SK-MEL-5 (cell line): ENCODE data around the gene GPBP1. TPM values are rescaled to one million over a fixed set of nuclear protein-coding genes. Genes with fewer than 3 reads are reported as not detected.
A peak's percentile ranks its signal among the peaks of the same experiment; 100 is the strongest.
"Not testable (repeated sequence)": the region's sequence is repeated elsewhere in the genome, so short reads cannot be mapped to it uniquely, and the experiment has no call there.

ENCODE experiments used
- DNase-seq: peaks from one replicate; pipeline ENCODE4 v3.0.0-alpha.2; 2016; ENCODE audit warnings: low read depth, low spot score
- in situ Hi-C: cut with HindIII; loops from 2 replicates; pipeline ENCODE4 v1.10.0; 2016; ENCODE audit warnings: low sequenced_read_pairs, high pct_unique_total_duplicates, low pct_unique_long_range_greater_than_20kb
- total RNA-seq: library from RNA; depleted of rRNA; stranded (reverse); fragments of >200 nt; shearing (Covaris generic); gene quantifications from 2 replicates; pipeline ENCODE4 v1.2.3, GENCODE V29; 2014

GPBP1 gene
- total RNA-seq, 1 experiment from 2014 or later, result 69.9 TPM

DNA sequence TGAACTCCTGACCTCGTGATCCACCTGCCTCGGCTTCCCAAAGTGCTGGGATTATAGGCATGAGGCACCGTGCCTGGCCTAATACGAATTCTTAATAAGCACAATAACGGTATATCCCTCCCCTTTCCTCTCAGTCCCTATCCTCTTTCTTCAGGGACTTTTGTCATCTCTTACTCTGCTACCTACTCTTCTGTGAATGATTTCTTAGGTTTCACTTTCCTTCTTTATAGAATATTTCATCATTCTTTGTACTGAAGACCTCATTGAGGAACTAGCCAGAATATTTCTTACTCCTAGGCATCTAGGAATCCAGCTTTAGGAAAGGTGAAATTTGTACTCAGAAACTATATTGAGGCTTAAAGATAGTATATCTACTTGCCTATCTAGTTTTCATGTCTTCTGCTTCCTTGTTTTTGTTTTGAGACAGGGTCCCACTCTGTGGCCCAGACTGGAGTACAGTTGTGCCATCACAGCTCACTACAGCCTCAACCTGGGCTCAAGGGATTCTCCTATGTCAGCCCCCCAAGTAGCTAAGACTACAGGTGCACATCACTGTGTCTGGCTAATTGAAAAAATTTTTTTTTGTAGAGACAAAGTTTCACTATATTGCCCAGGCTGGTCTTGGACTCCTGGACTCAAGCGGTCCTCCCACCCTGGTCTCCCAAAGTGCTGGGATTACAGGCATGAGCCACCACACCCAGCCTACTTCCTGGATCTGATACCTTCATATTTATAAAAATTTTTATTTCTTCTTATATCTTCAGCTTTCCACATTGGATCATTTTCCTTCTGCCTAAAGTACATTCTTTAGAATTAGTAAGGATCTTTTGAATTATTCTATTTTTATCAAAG is 69.7 kb downstream of the GPBP1 start:
- DNase-seq, result no peak

DNA sequence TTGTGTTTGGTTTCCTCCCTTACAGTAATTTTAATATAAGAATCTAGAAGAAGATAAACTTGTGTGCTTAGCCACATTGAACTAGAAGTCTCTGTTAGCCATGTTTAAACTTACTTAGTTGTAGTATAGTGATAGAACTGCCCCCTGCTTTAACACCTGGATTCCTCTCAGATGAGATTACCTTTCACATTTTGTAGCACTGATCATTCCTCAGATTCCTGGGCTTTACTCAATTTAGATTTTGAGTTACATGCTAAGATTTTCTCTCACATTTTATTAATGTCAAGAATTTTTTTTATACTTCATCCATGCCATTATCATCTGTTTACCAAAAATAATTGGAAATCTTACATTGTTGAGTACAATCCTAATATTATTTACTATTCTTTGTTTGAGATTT is 70.5 kb downstream of the GPBP1 start:
- in situ Hi-C loops, result no loop called here

More for the DNA sequence above, 69.7 kb downstream of the GPBP1 start:
- in situ Hi-C loops, result no loop called here

DNA sequence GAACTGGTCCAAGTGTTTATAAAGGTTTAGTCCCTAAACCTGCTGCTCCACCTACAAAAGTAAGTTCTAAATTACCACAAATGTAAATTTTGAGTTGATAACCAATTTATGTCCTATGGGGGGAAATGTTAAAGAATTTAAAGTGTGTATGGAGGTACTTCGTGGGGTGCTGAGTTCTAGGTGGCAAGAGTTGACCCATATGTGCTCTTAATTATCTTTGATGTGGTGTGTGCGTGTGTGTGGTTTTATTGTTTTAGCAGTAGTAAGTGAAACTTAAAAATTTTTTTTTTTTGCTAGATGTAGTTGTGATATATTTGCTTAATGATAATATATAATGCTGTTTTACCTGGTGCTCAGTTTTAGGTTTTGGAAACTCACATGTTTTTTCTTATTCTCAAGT is 72.6 kb downstream of the GPBP1 start:
- in situ Hi-C loops, result no loop called here
- DNase-seq, result no peak

More for the DNA sequence above, 70.5 kb downstream of the GPBP1 start:
- no peak for DNase-seq

DNA sequence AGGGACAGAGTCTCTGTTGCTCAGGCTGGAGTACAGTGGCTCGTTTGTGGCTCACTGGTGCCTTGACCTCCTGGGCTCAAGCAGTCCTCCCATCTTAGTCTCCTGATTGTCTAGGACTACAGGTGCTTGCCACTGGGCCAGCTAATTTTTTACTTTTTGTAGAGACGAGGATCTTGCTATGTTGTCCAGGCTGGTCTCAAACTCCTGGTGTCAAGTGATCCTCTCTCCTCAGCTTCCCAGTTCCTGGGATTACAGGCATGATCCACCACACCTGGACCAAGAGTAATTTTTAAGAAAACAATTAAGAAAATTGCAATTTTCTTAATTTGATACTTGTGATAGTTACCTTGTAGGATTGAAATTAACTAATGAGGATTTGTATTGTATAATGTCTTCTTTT is 73.9 kb downstream of the GPBP1 start:
- no peak for DNase-seq

DNA sequence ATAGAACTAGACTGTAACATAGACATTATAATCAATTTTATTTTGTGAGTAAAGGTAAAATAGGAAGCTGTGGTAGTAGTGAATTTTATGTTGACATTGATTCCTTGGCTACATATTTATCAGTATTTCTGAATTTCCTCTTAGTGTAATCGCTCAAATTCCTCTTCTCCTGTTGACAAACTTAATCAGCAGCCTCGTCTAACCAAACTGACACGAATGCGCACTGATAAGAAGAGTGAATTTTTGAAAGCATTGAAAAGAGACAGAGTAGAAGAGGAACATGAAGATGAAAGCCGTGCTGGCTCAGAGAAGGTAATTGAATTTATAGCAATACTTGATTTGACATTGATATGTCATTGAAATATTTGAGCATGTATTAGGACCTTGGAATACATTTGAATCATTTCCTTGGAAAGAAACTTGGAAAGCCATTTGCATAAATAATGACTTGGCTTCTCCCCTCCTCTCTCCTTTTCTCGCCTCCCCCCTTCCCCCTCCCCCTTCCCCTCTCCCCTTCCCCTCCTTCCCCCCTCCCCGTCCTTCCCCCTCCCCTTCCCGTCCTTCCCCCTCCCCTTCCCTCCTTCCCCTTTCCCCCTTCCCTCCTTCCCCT is 75.5 kb downstream of the GPBP1 start:
- in situ Hi-C loops, result no loop called here
- no peak for DNase-seq

More for the DNA sequence above, 73.9 kb downstream of the GPBP1 start:
- in situ Hi-C loops, result no loop called here

DNA sequence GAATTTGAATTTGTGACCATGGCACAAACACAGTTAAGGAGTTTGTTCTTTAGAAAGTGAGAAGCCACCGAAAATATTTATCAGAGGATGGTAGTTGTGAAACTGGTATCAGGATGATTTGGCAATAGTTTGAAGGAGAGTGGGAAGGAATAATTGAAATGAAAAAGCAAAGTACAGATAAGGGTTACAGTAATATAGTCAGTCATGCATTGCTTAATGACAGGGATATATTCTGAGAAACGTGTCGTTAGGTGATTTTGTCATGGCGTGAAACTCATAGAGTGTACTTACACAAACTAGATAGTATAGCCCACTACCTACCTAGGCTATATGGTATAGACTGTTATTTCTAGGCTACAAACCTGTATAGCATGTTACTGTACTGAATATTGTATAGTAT is 84.2 kb downstream of the GPBP1 start:
- DNase-seq, result no peak

DNA sequence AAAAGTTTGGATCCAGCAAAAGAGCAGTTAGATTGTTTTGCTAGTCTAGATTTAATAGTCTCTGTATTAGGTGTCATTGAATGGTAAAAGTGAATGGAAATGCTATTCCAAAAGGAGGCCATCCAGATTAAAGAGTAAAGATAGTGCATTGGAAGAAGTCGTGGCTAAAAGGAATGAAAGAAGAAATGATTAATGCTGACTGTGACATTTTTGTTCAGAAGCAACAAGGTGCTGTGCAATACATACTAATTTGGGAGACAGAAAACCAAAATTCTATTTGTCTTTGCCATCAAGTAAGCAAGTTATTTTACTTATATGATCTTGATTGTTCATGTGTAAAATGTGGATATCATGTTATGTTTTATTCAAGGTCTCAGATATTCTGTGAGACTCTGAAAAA is 85.1 kb downstream of the GPBP1 start:
- in situ Hi-C loops, result no loop called here
- DNase-seq, result no peak

More for the DNA sequence above, 84.2 kb downstream of the GPBP1 start:
- in situ Hi-C loops, result no loop called here

DNA sequence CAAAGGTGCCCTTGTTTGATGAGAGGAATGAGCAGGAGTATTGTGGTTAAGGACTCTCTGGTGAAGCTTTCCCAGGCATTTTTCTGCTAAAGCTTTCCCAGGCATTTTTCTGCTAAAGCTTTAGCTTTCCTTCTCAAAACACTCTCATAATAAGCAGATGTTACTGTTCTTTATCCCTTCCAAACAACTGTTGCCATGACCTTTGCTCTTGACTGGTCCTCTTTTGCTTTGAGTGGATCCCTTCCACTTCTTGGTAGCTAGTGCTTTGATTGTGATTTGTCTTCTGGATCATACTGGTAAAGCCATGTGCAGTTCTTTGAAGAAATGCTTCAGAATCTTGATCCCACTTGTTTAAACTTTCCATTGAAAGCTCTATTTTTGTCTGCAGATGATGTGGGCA is 85.8 kb downstream of the GPBP1 start:
- no peak for DNase-seq
- in situ Hi-C loops, result no loop called here

DNA sequence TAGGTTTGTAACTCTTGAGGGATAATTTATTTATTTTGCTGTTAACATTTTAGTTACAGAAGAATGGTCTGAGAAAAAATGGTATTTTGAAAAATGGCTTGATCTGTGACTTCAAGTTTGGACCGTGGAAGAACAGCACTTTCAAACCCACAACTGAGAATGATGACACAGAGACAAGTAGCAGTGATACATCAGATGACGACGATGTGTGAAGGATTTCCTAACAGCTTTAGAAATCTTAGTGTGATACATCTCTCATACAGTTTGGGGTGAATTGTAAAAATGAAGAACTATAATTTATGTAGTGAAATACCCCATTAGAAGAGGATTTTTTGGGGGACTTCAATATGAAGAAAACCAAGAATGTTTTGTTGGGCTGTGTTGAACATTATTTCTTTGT is 88.7 kb downstream of the GPBP1 start:
- in situ Hi-C loops, result no loop called here
- no peak for DNase-seq

DNA sequence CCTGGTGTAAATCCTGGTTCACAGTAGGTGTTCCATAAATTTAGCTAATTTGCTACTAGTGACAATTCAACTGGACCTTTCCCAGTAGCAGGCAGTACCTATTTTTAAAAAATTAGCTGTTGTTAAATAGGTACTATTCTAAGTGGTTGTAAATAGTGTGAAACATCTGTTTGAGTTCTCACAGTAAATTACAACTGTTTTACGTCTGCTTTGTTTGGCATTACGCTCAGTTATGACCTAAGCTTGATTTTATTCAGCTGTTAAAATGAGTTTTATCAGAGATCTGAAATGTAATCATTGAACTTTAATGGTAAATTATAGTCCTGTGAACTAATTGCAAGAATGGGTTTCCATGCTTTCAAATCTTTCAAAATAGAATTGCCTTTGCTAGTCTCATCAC is 93.9 kb downstream of the GPBP1 start:
- in situ Hi-C loops, result no loop called here
- DNase-seq, result no peak

DNA sequence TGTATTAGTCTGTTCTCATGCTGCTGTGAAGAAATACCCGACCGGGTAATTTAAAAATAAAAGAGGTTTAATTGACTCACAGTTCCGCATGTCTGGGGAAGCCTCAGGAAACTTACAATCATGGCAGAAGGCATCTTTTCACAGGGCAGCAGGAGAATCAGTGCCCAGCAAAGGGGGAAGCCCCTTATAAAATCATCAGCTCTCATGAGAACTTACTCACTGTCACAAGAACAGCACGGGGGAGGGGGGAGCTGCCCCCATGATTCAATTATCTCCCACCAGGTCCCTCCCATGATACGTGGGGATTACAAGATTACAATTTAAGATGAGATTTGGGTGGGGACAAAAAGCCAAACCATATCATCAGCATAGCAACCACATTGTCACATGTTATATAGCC is 102.5 kb downstream of the GPBP1 start:
- peak; percentile 51 for DNase-seq
- in situ Hi-C loops, result no loop called here

DNA sequence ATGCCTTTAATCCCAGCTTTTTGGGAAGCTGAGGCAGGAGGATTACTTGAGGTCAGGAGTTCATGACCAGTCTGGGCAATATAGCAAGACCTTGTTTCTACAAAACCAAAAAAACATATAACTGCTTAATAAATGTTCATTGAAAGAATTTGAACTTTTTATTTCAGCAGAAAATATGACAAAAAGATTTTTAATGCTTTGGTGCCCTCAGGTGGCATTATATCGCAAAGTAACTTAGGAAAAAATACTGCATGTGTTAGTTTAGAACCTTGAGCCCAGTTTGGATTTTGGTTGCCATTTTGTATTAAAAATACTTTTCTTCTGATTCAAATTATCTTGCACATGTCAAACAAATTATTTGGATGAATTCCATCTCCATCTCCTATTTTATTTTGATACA is 103.2 kb downstream of the GPBP1 start:
- in situ Hi-C loops, result no loop called here
- DNase-seq, result peak; percentile 49

DNA sequence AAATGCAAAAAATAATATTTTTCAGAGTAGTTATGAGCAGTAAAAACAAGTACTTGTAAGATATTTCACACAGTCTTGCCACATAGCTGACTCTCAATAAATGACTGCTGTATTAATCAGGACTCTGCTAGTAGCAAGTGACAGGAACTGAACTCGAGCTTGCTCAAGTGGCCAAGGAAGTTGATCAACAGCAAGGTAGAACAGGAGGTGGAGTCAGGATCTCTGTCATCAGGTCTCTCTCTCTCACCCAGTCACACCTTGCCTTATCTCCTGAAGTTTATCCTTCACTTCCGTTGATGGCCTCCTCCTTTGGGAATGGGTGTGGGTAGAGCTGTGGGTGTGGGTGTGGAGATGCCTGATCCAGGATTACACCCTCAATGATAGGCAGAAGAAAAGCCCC is 107.0 kb downstream of the GPBP1 start:
- in situ Hi-C loops, result no loop called here
- DNase-seq, result no peak

DNA sequence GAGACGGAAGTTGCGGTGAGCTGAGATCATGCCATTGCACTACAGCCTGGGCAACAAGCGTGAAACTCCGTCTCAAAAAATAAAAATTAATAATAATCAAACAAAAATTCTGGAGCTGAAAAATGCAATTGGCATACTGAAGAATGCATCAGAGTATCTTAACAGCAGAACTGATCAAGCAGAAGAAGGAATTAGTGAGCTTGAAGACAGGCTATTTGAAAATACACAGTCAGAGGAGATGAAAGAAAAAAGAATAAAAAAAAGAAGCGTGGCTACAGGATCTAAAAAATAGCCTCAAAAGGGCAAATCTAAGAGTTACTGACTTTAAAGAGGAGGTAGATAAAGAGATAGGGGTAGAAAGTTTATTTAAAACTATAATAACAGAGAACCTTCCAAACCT is 111.2 kb downstream of the GPBP1 start:
- DNase-seq, in situ Hi-C loops: not testable (repeated sequence)

DNA sequence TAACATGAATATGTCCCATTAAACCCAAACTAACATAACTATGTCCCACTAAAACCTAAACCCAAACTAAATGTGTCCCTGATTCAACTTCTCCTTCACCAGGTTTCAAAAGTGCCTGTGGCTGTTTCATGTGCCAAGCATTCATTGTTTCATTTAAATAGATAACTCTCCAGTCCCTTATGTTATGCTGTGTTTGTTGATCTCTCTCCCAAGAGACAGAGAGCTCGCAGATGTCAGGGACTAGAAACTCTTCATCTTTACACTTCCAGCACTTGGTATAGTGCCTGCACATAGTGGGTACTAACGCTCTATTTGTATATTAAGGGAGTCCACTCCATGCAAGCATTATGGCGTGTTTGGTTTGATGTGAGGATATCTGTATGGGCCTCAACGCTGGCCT is 118.0 kb downstream of the GPBP1 start:
- DNase-seq, result no peak
- in situ Hi-C loops, result no loop called here

DNA sequence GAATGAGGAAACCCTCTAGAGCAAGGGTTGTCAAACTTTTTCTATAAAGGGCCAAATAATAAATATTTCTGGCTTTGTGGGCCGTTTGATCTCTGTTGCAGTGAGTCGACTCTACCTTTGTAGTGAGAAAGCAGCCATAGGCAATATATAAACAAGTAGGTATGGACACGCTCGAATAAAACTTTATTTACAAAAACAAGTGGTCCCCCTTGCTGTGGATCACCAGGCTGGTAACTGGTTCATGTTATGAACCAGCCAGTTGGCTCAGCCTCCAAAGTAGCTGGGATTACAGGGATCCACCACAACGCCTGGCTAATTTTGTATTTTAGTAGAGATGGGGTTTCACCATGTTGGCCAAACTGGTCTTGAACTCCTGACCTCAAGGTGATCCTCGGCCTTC is 118.5 kb downstream of the GPBP1 start:
- DNase-seq, result no peak
- in situ Hi-C loops, result no loop called here

DNA sequence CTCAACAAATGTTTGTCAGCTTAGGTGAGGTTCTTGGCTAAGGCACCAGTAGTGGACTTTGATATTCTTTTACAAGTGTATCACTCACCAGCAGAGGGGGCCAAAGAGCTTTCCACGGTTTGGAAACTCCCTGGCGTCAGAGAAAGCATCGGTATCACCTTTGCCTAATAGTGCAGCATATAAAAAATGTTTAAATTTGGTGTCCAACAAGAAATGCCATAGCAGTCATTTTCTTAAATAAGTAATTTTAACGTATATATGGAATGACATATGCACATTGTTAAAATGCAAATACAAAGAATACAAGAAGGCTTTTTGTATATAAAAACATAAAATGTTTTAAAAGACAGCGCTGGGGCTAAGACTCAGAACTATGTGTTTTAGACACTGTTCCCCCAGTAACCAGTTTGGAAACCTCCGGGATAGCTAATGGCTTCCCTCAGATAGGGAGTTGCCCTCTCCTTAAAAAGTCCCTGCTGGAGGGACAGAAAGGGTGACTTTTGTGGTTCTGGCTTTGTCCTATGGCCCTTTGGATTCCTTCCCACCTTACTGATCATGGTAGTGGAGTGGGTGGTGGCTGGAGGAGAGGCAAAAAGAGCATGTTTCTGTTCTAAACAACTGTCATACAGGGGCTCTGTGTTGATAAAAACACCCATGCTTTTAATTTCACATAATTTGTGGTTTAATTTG is 124.6 kb downstream of the GPBP1 start:
- in situ Hi-C loops, result no loop called here
- DNase-seq, result peak; percentile 92

DNA sequence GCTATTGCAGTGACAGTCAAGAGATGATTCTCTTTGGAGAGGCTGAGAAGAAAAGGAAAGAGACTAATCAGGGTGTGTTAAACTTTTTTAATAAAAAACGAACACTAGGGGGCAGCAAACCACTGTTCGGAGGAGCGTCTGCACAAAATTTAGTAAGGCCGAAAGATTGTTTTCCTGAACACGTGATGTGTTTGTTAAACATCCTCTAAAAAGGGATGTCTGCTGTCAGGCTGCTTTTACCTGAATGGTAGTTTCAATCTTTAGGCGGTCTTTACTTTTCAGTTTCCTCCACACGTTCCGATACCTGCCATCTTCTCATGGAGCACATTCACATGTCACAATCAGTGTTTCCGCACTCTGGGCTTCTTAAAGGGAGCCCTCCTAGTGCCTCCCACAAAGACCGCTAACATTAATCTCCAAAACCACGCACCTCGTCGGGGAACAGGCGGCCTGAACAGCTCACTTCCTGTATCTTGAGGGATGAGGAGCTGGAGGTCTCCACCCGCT is 125.2 kb downstream of the GPBP1 start:
- peak; percentile 70 for DNase-seq
- in situ Hi-C loops, result no loop called here
